SK-N-SH treated with all-trans-retinoic acid at 6 μM for 48 hours (cell line): ENCODE results near the gene PRDM8.

Source experiments
- ATAC-seq: fragments of 200-7000 bp; cut with Tn5 transposase; 3 replicates; pipeline ENCODE4 v1.9.1; 2020; ENCODE audit warnings: mild to moderate bottlenecking, moderate library complexity
- ESRRG ChIP-seq: fragments of 250-450 bp; sonication (Bioruptor Pico); IDR thresholded peaks from 2 replicates; pipeline ENCODE4 v1.6.1; 2021; ENCODE audit warnings: mild to moderate bottlenecking

PRDM8 gene

DNA sequence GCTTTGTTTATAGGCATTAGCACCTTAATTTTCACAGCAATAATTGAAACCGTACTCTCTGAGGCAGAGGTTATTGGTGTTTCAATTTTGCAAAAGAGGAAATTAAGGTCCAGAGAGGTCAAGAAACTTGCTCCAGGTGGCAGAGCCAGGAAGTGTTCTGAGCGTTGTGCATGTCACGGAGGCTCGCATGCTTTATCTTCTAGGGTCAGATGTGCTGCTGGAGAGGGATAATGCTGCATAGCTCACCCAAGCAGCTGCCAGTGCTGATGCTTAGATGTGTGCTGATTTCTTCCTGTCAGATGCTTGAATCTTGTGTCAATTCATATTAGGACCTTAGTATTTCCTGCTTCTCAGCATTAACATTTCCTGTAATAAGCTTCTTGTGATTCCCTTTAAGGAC is 56.2 kb downstream of the PRDM8 start:
- no peak for ATAC-seq
- TF ChIP-seq ESRRG = no peak
